GM12865 (cell line): Measurements from ENCODE around the gene MN1.

Source experiments
- DNase-seq: peaks from one replicate; pipeline ENCODE4 v3.0.0; 2010; ENCODE audit warnings: low read depth
- H3K4me3 ChIP-seq: 2 replicates; pipeline ENCODE4 v1.5.1; 2011; ENCODE audit warnings: mild to moderate bottlenecking, low read depth, low read length, control low read depth
- TF ChIP-seq, protein P1 (sequence below): IDR thresholded peaks from 2 replicates; pipeline ENCODE4 v1.5.1; 2011; ENCODE audit warnings: low read length, control low read depth, low read depth, inconsistent platforms; ENCODE audit not compliant: insufficient read depth; ENCODE audit errors: missing control alignments

MN1 gene

DNA sequence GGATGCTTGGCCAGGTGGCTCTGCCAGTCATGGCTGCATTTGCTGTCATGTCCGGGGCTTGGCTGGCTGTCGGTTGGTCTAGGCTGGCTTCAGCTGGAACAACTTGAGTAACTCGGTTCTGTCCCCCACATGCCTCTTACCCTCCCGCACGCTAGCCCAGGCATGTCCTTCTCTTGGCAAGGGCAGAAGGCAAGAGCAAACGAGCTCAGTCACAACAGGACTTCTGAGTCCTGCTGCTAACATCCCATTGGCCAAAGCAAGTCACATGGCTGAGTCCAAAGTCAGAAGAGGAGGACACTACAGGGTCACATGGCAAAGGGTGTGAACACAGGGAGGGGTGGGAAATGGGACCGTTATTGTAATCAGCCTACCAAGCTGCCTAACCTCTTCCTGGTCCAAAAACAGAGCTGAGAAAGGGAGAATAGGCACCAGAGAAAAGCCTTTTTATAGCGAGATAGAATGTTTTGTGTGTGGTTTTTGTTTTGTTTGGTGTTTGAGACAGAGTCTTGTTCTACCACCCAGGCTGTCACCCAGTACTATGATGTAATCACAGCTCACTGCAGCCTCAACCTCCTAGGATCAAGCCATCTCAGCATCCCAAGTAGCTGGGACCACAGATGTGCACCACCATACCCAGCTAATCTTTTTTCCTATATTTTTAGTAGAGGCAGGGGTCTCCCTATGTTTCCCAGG lies 81.9 kb downstream of the MN1 start:
- peak; percentile 1 for DNase-seq
- H3K4me3 ChIP-seq, result no peak overlapping the region

DNA sequence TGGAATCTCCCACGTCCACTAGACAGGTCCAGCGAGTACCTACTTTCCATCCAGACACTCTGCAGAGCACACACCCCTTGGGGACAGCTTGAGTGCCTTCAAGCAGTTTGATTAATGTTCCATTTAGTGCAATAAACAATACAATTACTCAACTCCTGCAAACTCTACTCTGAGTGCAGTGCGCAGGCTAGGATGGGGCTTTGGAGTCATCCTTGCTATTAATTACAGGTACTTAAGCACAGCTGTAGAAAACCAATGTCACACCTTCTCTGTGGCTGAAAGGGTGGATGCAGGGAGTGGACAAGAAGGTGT lies 82.6 kb downstream of the MN1 start:
- H3K4me3 ChIP-seq, result no peak overlapping the region
- TF ChIP-seq, protein P1, sequence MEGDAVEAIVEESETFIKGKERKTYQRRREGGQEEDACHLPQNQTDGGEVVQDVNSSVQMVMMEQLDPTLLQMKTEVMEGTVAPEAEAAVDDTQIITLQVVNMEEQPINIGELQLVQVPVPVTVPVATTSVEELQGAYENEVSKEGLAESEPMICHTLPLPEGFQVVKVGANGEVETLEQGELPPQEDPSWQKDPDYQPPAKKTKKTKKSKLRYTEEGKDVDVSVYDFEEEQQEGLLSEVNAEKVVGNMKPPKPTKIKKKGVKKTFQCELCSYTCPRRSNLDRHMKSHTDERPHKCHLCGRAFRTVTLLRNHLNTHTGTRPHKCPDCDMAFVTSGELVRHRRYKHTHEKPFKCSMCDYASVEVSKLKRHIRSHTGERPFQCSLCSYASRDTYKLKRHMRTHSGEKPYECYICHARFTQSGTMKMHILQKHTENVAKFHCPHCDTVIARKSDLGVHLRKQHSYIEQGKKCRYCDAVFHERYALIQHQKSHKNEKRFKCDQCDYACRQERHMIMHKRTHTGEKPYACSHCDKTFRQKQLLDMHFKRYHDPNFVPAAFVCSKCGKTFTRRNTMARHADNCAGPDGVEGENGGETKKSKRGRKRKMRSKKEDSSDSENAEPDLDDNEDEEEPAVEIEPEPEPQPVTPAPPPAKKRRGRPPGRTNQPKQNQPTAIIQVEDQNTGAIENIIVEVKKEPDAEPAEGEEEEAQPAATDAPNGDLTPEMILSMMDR, result no peak
- DNase-seq, result no peak

More for the DNA sequence above, 81.9 kb downstream of the MN1 start:
- TF ChIP-seq, protein P1, result no peak

DNA sequence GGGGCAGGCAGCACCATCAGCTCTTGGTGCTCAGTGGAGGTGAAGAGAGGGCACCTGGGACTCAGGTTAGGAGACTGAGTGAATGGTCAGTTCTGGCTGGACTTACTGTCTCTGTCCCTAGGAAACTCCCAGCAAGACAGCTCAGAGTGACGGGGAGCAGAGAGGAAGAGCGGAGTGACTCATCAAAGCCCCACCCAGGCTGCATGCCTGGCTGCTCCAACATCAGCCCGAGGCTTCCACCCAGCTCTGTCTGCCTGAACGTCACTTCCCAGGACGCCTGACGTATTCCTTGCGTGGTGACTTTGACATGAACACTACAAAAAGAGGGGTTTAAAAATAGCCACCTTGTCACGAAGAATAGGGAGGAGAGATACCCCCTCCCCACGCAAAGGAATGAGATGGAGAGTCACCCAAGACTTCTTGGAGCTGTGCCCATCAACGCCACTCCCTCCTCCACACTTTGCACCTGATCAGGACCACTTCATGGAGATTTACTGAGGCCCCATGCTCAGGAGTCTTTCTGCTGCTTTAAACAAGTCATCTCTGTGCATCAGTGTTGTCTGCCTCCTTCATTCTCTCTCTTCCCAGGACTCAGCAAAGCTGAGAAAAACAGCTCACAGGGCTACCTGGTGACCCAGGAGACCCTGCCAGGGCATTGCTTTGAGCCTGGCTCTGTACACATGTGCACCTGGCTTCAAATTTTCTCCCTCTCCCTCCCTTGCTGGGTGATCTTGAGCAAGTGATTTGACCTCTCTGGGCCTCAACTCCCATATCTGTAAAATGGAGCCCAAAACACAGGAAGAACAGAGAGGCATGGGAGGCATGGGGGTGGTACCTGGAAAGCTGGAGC lies 83.1 kb downstream of the MN1 start:
- TF ChIP-seq, protein P1, result no peak
- DNase-seq, result no peak
- no peak overlapping the region for H3K4me3 ChIP-seq

DNA sequence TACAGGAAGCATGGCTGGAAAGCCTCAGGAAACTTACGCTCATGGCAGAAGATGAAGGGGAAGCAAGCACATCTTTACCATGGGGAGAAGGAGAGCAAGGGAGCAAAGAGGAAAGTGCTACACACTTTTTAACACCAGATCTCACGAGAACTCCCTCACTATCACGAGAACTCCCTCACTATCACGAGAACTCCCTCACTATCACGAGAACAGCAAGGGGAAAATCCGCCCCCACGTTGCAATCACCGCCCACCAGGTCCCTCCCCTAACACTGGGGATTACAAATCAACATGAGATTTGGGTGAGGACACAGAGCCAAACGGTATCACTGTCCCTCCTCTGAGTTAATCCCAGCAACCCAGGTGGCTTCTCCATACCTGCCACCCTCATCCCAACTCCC lies 84.5 kb downstream of the MN1 start:
- TF ChIP-seq, protein P1, result no peak
- no peak overlapping the region for H3K4me3 ChIP-seq
- DNase-seq, result no peak

DNA sequence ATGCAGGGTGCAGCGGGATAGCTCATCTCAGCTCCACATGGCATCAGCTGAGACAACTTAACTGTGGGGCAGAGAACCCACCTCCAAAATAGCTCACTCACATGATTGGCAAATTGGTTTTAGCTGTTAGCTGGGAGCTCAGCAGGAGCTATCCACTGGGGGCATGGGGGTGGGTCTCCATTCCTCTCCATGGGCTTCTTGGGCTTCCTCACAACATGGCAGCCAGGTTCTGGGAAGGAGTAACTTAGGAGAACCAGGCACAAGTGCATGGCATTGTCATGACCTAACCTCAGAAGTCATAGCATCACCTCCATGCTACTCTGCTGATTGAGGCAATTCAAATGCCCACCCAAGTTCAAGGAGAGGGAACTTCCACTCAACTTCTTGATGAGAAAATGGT lies 85.5 kb downstream of the MN1 start:
- TF ChIP-seq, protein P1, result no peak
- no peak overlapping the region for H3K4me3 ChIP-seq
- no peak for DNase-seq

DNA sequence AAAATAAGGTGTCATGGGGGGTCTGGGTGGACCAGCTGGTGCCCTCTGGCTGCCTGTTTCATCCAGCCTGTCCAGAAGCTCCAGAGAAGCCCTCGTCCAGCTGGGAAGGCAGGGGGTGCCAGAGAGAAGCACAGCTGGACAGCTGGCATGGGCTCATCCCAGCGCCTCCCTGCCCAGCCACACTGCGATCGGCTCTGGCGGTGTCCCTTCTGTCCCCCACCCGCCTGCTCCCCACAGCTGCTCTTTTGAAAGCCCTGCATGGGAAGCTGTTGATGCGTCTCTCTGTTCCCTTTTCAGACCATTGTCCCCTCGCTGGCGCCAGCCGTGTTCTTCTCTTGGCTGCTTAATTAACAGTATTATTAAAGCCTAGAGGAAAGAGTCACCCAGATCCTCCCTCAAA lies 86.5 kb downstream of the MN1 start:
- H3K4me3 ChIP-seq, result no peak overlapping the region
- TF ChIP-seq, protein P1, result no peak
- no peak for DNase-seq
